ENCODE measurements around the gene EMILIN1. TPM values are rescaled to one million over a fixed set of nuclear protein-coding genes. Genes with fewer than 3 reads are reported as not detected.
"Not testable (repeated sequence)": the region's sequence is repeated elsewhere in the genome, so short reads cannot be mapped to it uniquely, and the experiment has no call there.

Gene EMILIN1
- total RNA-seq, 2 experiments from 2014 or later: 0.91 to 1.2 TPM

DNA sequence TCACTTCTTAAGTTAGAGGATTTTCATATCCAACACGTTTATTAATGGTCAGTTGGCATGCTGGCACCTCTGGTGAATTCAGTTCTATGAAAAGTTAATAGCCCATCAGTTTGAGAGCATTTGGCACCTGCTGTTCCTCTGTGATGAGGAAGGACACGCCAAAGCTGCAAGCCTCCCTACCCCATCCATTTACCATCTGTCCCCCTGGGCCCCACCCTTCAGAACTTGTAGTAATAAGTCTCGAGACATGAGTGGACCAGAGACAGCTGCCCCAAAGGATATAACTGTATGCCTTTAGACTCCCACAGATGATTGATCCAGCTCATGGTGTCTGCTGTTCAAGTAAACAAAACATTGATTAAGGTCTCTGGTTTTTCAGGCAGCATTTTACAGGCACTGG is 13.3 kb upstream of the EMILIN1 start:
- POLR2A ChIA-PET: interaction anchor here (0.9 to 2.7 kb wide), 2 partner anchors 13 to 22 kb away, joined by 3 to 11 read pairs; partner anchors contain the start of gene AGBL5
- Mint-ChIP-seq H3K9me3 (no peaks in the 10 kb centered on the region), H3K36me3 (peaks cover 15% of the 10 kb centered on the region), H3K4me1 (peaks cover 20% of the 10 kb centered on the region), H3K4me3 (no peak overlapping the region), H3K27me3 (no peaks in the 10 kb centered on the region), H3K27ac (no peak overlapping the region)
- DNase-seq: no peak
- ATAC-seq (ENCODE audit: low read depth): no peak

- DNase-seq (no peak), ATAC-seq (ENCODE audit: low read depth) (no peak)
- Mint-ChIP-seq H3K27me3 (no peaks in the 10 kb centered on the region), H3K9me3 (no peaks in the 10 kb centered on the region), H3K36me3 (peaks cover 14% of the 10 kb centered on the region), H3K4me1 (peaks cover 26% of the 10 kb centered on the region), H3K27ac (no peak overlapping the region), H3K4me3 (no peak overlapping the region)
- POLR2A ChIA-PET: interaction anchor here (1.0 to 2.6 kb wide), 4 partner anchors 9 to 20 kb away, joined by 3 to 10 read pairs (median 7); partner anchors contain the start of gene AGBL5
Observed at GRCh38 chr2:27067385-27067784, 11.0 kb upstream of the EMILIN1 start.

DNA sequence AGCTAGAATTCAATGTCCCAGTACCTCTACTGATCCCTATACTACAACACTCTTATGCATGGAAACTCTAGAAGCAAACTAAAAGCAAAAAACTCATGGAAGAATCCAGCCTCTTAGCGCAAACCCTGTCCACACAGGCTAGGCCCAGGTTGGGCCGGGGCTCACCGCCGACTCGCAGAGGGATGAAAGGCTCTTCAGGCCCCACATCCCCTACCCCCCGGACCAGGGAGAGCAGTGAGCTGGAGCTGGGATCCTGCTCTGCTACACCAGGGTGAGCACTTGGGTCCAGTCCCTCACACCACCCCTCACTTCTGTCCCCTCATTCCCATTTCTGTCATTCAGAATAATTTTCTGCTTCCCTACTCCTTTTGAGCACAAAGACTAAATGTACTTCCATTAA is 9.0 kb upstream of the EMILIN1 start:
- Mint-ChIP-seq H3K27me3 (no peaks in the 10 kb centered on the region), H3K9me3 (no peaks in the 10 kb centered on the region), H3K4me3 (peak overlapping the region; percentile 93), H3K27ac (no peak overlapping the region), H3K36me3 (peaks cover 13% of the 10 kb centered on the region), H3K4me1 (peaks cover 39% of the 10 kb centered on the region)
- POLR2A ChIA-PET: interaction anchor here (0.7 to 2.4 kb wide), 2 partner anchors 9 to 11 kb away, joined by 5 to 9 read pairs; no protein-coding TSS in a partner anchor
- DNase-seq (no peak), ATAC-seq (ENCODE audit: low read depth) (no peak)

- POLR2A ChIA-PET: interaction anchor here (0.6 to 6.0 kb wide), 2 partner anchors 14 to 56 kb away, joined by 4 to 113 read pairs; partner anchors contain the start of gene KHK
Observed at GRCh38 chr2:27069961-27070618, 8.3 kb upstream of the EMILIN1 start.

DNA sequence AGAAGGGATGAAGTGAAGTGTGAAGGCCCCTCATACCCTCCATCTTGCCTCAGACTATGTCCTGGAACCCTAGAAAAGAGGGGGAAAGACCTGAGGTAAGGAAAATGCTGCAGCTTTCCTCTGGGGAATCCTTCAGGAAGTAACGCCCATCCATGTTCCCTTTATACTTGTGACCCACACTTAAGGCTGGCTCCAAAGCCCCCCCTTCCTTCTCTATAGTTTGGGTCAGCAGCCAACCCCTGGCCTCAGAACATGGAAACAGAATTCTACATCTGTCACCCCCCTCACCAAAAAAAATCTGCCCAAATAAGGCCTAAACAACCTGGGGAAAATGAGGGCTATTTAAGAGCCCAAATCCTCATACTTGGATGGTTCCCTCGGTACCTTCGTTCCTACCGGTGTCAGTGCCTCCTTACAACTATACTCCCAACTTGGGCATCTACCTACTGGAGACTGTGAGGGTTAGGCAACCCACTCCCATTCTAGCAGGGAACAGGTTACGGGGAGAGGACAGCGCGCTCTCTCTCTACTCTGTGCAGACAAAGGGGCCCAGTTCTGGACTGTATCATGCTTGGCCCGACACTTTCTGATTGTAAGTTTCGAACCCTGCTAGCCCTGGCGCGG is 7.7 kb upstream of the EMILIN1 start:
- peak overlapping the region; percentile 93 for H3K4me3 Mint-ChIP-seq
- POLR2A ChIA-PET: interaction anchor here (0.6 to 6.0 kb wide), 9 partner anchors 9 to 140 kb away, joined by 3 to 113 read pairs (median 3); partner anchors contain the start of genes AGBL5 and KHK

More at GRCh38 chr2:27069961-27070618, 8.3 kb upstream of the EMILIN1 start:
- Mint-ChIP-seq H3K36me3 (peaks cover 12% of the 10 kb centered on the region), H3K9me3 (no peaks in the 10 kb centered on the region), H3K4me3 (peak overlapping the region; percentile 93), H3K27ac (peak overlapping the region; percentile 37), H3K27me3 (no peaks in the 10 kb centered on the region), H3K4me1 (peaks cover 45% of the 10 kb centered on the region)
- DNase-seq: no peak
- no peak for ATAC-seq (ENCODE audit: low read depth)

DNA sequence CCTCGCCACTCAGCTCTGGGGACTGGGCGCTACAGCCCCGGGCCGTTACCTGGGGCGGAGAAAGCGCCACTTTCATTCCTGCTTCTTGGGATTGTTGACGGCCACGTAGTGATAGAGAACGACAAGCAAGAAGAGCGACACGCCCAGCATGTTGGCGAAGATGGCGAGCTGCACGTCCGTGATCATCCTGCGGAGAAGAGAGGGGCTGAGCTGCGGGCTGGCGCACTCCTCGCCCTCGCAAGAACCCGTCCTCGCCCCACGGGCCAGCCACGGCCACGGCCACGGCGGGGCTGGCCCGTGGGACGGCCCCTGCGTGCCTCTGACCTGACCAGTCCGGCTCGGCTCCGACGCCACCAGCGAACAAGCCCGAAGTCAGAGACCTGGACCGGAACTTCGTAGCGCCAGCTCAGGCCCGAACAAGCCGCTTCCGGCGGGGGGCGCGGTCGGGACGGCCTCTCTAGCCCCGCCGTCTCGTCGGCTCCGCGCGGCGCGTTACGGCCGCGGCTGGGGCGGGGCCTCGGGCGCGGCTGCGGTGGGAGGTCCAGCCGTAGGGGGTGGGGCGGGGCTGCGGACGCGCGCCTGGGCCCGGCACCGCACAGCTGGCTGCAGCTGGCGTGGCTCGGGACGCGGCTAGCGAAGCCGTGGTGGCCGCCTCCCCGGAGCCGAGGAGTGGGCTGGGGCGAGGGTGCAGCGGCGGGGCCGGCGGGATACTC is 7.0 kb upstream of the EMILIN1 start, which contains the start of gene OST4:
Gene OST4 (minus strand): TSS at position 378 of the 713 bp plus-strand sequence.
- peak within 1 kb of the TSS; percentile 92 for H3K27ac Mint-ChIP-seq
- peaks cover 52% of the 10 kb centered on the region for H3K4me1 Mint-ChIP-seq
- H3K36me3 Mint-ChIP-seq: peaks cover 8% of the 10 kb centered on the region
- ATAC-seq (ENCODE audit: low read depth) (peak; percentile 89), DNase-seq (peak; percentile 92)
- no peaks in the 10 kb centered on the region for H3K27me3 Mint-ChIP-seq
- peak within 1 kb of the TSS; percentile 93 for H3K4me3 Mint-ChIP-seq
- POLR2A ChIA-PET: interaction anchor here (0.6 to 6.0 kb wide), 10 partner anchors 10 to 140 kb away, joined by 3 to 113 read pairs (median 3); partner anchors contain the start of genes AGBL5 and KHK
- H3K9me3 Mint-ChIP-seq: no peaks in the 10 kb centered on the region

More for the DNA sequence above, 7.7 kb upstream of the EMILIN1 start:
- Mint-ChIP-seq H3K36me3 (peaks cover 12% of the 10 kb centered on the region), H3K27ac (peak overlapping the region; percentile 92), H3K9me3 (no peaks in the 10 kb centered on the region), H3K4me1 (peaks cover 50% of the 10 kb centered on the region), H3K27me3 (no peaks in the 10 kb centered on the region)
- ATAC-seq (ENCODE audit: low read depth): no peak
- no peak for DNase-seq

DNA sequence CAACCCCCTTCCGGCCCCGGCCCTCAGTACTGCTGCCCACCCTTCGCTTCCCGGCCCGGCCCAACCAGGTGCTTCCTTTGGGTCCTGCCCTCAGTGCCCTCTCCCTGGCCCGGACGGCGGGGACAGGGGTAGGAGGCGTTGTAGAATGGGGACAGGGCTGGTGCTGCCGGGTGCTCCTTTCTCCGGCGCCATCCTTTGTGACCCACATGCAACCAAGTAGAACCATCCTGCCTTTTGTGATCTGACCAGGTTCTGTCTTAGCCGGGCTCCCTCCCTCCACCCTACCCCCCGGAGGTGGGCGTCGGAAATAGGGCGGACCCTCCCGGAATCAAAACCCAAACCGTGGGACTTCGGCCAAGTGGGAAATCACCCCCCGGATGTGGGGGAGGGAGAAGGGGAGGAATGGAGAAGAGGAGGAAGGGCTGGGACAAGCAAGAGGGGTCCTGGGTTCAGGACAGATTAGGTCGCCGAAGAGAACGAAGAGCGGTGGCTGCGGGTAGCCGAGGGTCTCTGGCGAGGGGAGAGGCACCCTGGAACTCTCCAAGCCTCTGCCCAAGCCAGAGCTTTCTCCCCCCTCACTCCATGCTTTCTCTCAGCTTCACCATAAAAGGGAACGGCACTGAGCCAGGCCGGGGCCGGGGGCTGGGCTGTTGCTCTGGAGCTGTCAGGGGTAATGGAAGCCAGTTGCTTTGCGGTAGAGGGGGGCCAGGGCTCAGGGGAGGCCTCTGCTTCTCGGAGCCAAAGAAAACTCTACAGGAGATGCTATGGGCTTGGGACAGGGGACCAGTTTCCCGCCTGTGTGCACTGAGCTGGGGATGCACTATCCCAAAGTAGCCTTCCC is 6.2 kb upstream of the EMILIN1 start:
- Mint-ChIP-seq H3K4me3 (peak overlapping the region; percentile 84), H3K9me3 (no peaks in the 10 kb centered on the region), H3K27ac (peak overlapping the region; percentile 90), H3K36me3 (peaks cover 8% of the 10 kb centered on the region), H3K27me3 (no peaks in the 10 kb centered on the region), H3K4me1 (peaks cover 55% of the 10 kb centered on the region)
- DNase-seq (peak; percentile 40), ATAC-seq (ENCODE audit: low read depth) (peak; percentile 46)
- POLR2A ChIA-PET: interaction anchor here (1.0 to 6.0 kb wide), 7 partner anchors 12 to 133 kb away, joined by 3 to 113 read pairs (median 5); partner anchors contain the start of genes AGBL5 and KHK

DNA sequence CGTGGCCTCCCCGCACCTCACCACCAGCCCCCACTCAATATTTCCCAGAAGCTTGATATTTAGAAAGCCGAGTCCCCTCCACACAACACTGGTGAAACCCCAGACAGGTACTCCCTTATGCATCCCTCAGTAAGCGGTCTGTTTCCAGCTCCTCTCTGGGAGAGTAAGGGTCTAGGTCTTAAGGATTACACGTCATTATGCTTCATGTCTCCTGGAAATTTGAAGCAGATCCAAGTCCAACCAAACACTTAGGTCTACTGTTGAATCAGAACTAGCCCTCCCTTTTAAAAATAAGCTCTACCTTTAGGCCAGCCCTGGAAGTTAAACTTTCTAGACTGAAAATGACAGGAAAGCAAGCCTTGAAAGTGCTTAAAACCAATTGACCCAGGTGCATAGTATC is 5.5 kb upstream of the EMILIN1 start:
- Mint-ChIP-seq H3K27me3 (no peaks in the 10 kb centered on the region), H3K36me3 (peaks cover 8% of the 10 kb centered on the region), H3K9me3 (no peaks in the 10 kb centered on the region), H3K27ac (peak overlapping the region; percentile 60), H3K4me3 (peak overlapping the region; percentile 84), H3K4me1 (peaks cover 58% of the 10 kb centered on the region)
- DNase-seq: no peak
- POLR2A ChIA-PET: interaction anchor here (5.2 to 6.0 kb wide), 2 partner anchors 11 to 21 kb away, joined by 92 to 113 read pairs; partner anchors contain the start of genes AGBL5 and KHK
- no peak for ATAC-seq (ENCODE audit: low read depth)

DNA sequence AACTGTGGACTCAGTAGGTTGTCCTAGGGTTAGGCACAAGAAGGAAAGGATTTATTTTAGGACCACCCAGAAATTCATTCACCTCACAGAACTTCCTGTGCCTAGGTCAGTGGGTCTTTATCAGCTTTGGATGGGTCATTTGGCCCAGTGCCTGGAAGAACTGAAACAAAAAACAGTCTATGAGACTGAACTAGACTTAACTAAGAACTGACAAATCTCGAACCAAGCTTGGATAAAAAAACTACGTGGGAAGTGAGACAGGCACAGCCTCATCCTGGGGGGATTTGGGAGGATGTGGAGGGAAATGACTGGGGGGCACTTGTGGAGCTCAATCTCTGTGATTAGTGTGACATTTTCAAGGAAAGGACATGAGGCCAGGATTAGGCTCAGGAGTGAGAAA is 4.6 kb upstream of the EMILIN1 start:
- H3K4me1 Mint-ChIP-seq: peaks cover 55% of the 10 kb centered on the region
- DNase-seq (no peak), ATAC-seq (ENCODE audit: low read depth) (no peak)
- H3K27ac Mint-ChIP-seq: peak overlapping the region; percentile 86
- peaks cover 8% of the 10 kb centered on the region for H3K36me3 Mint-ChIP-seq
- POLR2A ChIA-PET: interaction anchor here (5.2 to 6.0 kb wide), 2 partner anchors 10 to 22 kb away, joined by 92 to 113 read pairs; partner anchors contain the start of genes AGBL5 and KHK
- H3K9me3 Mint-ChIP-seq: no peaks in the 10 kb centered on the region
- peak overlapping the region; percentile 5 for H3K4me3 Mint-ChIP-seq
- no peaks in the 10 kb centered on the region for H3K27me3 Mint-ChIP-seq

DNA sequence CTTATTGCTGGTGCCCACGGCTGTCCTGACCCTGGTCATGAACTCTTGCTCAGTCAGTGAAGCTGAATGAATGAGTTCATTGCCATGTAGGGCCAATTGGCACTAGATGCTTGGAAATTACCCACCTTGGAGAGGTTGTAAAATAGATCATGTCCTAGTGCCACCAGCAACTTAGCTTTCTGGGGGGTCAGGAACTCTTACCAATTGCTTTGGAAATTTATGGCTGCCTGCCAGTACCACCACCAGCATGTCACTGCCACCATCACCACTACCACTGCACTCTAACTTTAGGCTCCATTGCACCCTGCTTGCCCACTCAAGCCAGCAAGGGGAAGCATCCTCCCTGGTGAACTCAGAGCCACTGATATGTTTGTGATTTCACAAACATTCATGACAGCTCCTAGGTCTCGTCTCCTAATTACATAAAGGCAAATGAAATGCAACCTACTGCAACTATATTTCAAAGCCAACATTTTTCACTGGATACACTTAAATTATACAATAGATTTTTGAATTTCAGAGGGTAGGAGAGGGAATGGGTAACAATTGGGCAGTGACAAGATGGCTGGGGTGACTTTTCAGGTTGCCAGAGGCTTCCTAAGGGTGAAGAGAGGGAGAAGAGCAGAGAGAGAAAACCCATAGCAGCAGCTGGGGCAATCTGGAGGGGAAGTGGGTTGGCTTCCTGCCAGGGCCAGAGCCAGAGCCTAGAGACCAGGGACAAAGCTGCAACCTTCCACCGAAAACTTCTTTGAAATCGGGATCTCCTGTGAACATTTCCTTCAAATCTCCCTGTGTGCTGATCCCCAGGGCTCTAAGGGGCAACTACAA is 3.5 kb upstream of the EMILIN1 start:
- POLR2A ChIA-PET: interaction anchor here (0.5 to 6.0 kb wide), 4 partner anchors 9 to 137 kb away, joined by 3 to 113 read pairs (median 48); partner anchors contain the start of genes AGBL5, ATRAID, KHK and SLC5A6
- peak overlapping the region; percentile 61 for H3K4me3 Mint-ChIP-seq
- peak; percentile 61 for DNase-seq
- peaks cover 4% of the 10 kb centered on the region for H3K36me3 Mint-ChIP-seq
- H3K9me3 Mint-ChIP-seq: no peaks in the 10 kb centered on the region
- peaks cover 46% of the 10 kb centered on the region for H3K4me1 Mint-ChIP-seq
- H3K27me3 Mint-ChIP-seq: no peaks in the 10 kb centered on the region
- H3K27ac Mint-ChIP-seq: peak overlapping the region; percentile 84
- ATAC-seq (ENCODE audit: low read depth): no peak

- not testable (repeated sequence) for H3K9me3 Mint-ChIP-seq
Observed at GRCh38 chr2:27075566-27075871, 2.9 kb upstream of the EMILIN1 start.

More at GRCh38 chr2:27075566-27075871, 2.9 kb upstream of the EMILIN1 start:
- H3K4me1 Mint-ChIP-seq: peaks cover 44% of the 10 kb centered on the region
- H3K36me3 Mint-ChIP-seq; DNase-seq; ATAC-seq (ENCODE audit: low read depth); H3K27me3 Mint-ChIP-seq: not testable (repeated sequence)
- POLR2A ChIA-PET: interaction anchor here (5.2 to 6.0 kb wide), 2 partner anchors 9 to 24 kb away, joined by 92 to 113 read pairs; partner anchors contain the start of genes AGBL5 and KHK
- H3K4me3 Mint-ChIP-seq: peak overlapping the region; percentile 61
- H3K27ac Mint-ChIP-seq: peak overlapping the region; percentile 84

Data from activated naive CD8-positive, alpha-beta T cell treated with anti-CD3 and anti-CD28 coated beads, Interleukin-2, amount 10 ng/mL, durations not matched to agents 7 days and 5 days (primary cell).